K562 (cell line): ENCODE measurements around the gene VIPR2. TPM values are rescaled to one million over a fixed set of nuclear protein-coding genes. Genes with fewer than 3 reads are reported as not detected.

Experiments
- ATAC-seq: fragments of 200-7000 bp; cut with Tn5 transposase; 3 replicates; pipeline ENCODE4 v1.9.1; 2020; ENCODE audit warnings: moderate library complexity
- BruUV-seq: library from RNA; stranded (reverse); fragments of 400-500 nt; replicated peaks from 2 replicates; lab custom pipeline; 2021; lab: Mats Ljungman, UMichigan
- CTCF ChIA-PET: fragments of 300-600 bp; formaldehyde crosslinking; extraction: SDS; loops from one replicate; lab custom pipeline; 2021; ENCODE audit warnings: low intra/inter-chr PET ratio; lab: Yijun Ruan, JAX
- POLR2A ChIA-PET: fragments of 300-600, 350-650 bp; sonication (Branson Sonifier 250); formaldehyde crosslinking; extraction: SDS; loops from one replicate; lab custom pipeline; 2021; ENCODE audit warnings: antibody characterized with exemption, inconsistent platforms; lab: Yijun Ruan, JAX
- DNase-seq, 4 experiments: peaks; one replicate each; pipeline versions ENCODE4 v3.0.0 to v3.0.0-alpha.2; 2011 to 2018; ENCODE audit warnings: low spot score in 3 of 4, mixed read lengths in 3 of 4; ENCODE audit errors: extremely low read depth in 1 of 4
- FAIRE-seq: peaks from 2 replicates; lab custom pipeline; 2011; peaks lifted over from hg19 to GRCh38; lab: Jason Lieb, UNC
- H2AFZ ChIP-seq: 2 replicates; pipeline ENCODE4 v1.6.0; 2011; ENCODE audit warnings: low read depth, low read length, control low read depth, inconsistent platforms
- H3K27ac ChIP-seq: fragments of 200-600 bp; 3 replicates; pipeline ENCODE4 v1.8.0; 2011; ENCODE audit warnings: low read depth, mild to moderate bottlenecking, control low read depth, inconsistent platforms, low read length, moderate library complexity, mixed read lengths; ENCODE audit errors: extremely low read depth
- H3K27me3 ChIP-seq, 2 experiments: fragments of 300-600 bp in 1 of 2; 2 replicates in 1 of 2; 3 replicates in 1 of 2; pipeline versions ENCODE4 v1.6.0 to v1.8.0; 2011; ENCODE audit warnings: inconsistent platforms in 2 of 2, low read length in 2 of 2, mild to moderate bottlenecking in 1 of 2, mixed read lengths in 1 of 2, moderate library complexity in 1 of 2; ENCODE audit not compliant: control insufficient read depth in 2 of 2, insufficient read depth in 2 of 2
- H3K36me3 ChIP-seq: fragments of 300-600 bp; 3 replicates; pipeline ENCODE4 v1.8.0; 2011; ENCODE audit warnings: mild to moderate bottlenecking, low read length, inconsistent platforms; ENCODE audit not compliant: control insufficient read depth, insufficient read depth
- H3K4me1 ChIP-seq, 2 experiments: fragments of 200-600 bp in 1 of 2; replicated peaks in 1 of 2; 2 replicates in 1 of 2; 3 replicates in 1 of 2; pipeline versions ENCODE4 v1.5.1 to v1.8.0; 2011; ENCODE audit warnings: inconsistent platforms in 2 of 2, low read length in 2 of 2, mild to moderate bottlenecking in 1 of 2, mixed read lengths in 1 of 2, moderate library complexity in 1 of 2; ENCODE audit not compliant: control insufficient read depth in 2 of 2, insufficient read depth in 2 of 2
- H3K4me2 ChIP-seq: 2 replicates; pipeline ENCODE4 v1.6.1; 2011; ENCODE audit warnings: low read length, control low read depth, inconsistent platforms, mixed read lengths; ENCODE audit not compliant: insufficient read depth
- H3K4me3 ChIP-seq: fragments of 200-600 bp; sonication (generic), shearing (Covaris generic); 2 replicates; pipeline ENCODE4 v1.5.1; 2016; ENCODE audit warnings: control low read depth, inconsistent platforms
- H3K79me2 ChIP-seq: fragments of 200-600 bp; 3 replicates; pipeline ENCODE4 v1.8.0; 2011; ENCODE audit warnings: low read length, inconsistent platforms; ENCODE audit not compliant: control insufficient read depth, insufficient read depth
- H3K9ac ChIP-seq, 2 experiments: 2 replicates each; pipeline versions ENCODE4 v1.6.0 to v1.6.1; 2011; ENCODE audit warnings: low read depth in 2 of 2, low read length in 2 of 2, control low read depth in 1 of 2, inconsistent platforms in 1 of 2, mild to moderate bottlenecking in 1 of 2, mixed read lengths in 1 of 2; ENCODE audit not compliant: insufficient read depth in 1 of 2
- H3K9me1 ChIP-seq: one replicate; pipeline ENCODE4 v1.6.0; 2011; ENCODE audit warnings: inconsistent platforms, mild to moderate bottlenecking, low read length, moderate library complexity; ENCODE audit not compliant: control insufficient read depth, insufficient read depth
- H3K9me3 ChIP-seq: replicated peaks from 2 replicates; pipeline ENCODE4 v1.5.1; 2011; ENCODE audit warnings: low read depth, low read length, inconsistent platforms; ENCODE audit not compliant: control insufficient read depth, insufficient read depth
- H4K20me1 ChIP-seq: replicated peaks from 2 replicates; pipeline ENCODE4 v1.6.1; 2011; ENCODE audit warnings: low read length, inconsistent platforms, mixed read lengths; ENCODE audit not compliant: control insufficient read depth, insufficient read depth
- CBFA2T3 ChIP-seq: fragments of 450-650 bp; IDR thresholded peaks from 2 replicates; pipeline ENCODE4 v1.6.1; 2017
- CSDE1 ChIP-seq, 2 experiments: fragments of 450-650 bp; IDR thresholded peaks; 2 replicates each; pipeline ENCODE4 v1.6.1; 2016; ENCODE audit warnings: mild to moderate bottlenecking in 1 of 2
- ETV1 ChIP-seq: fragments of 450-650 bp; conservative IDR thresholded peaks from 2 replicates; pipeline ENCODE4 v1.6.1; 2016; ENCODE audit warnings: missing genetic modification characterization, control low read depth, low read depth, missing compliant biosample characterization
- HCFC1 ChIP-seq: IDR thresholded peaks from 2 replicates; pipeline ENCODE4 v1.6.1; 2012; ENCODE audit warnings: low read depth, low read length, improper control_type of control experiment
- HNRNPK ChIP-seq: fragments of 200-400 bp; formaldehyde crosslinking; IDR thresholded peaks from one replicate; pipeline ENCODE4 v1.6.1; 2018; ENCODE audit warnings: mild to moderate bottlenecking, low read depth, low read length; ENCODE audit not compliant: poor library complexity, severe bottlenecking
- NR2F6 ChIP-seq: fragments of 450-650 bp; formaldehyde crosslinking; IDR thresholded peaks from 2 replicates; pipeline ENCODE4 v1.4.0; 2020; ENCODE audit warnings: mild to moderate bottlenecking
- PCBP2 ChIP-seq: fragments of 200-400 bp; formaldehyde crosslinking; IDR thresholded peaks from 2 replicates; pipeline ENCODE4 v1.6.1; 2018; ENCODE audit warnings: low read length, low read depth, mild to moderate bottlenecking, moderate library complexity; ENCODE audit not compliant: poor library complexity, severe bottlenecking
- PHF20 ChIP-seq: fragments of 450-650 bp; IDR thresholded peaks from 2 replicates; pipeline ENCODE4 v1.6.1; 2018; ENCODE audit not compliant: partially characterized antibody
- POLR2AphosphoS2 ChIP-seq: IDR thresholded peaks from 2 replicates; pipeline ENCODE4 v1.6.1; 2012; ENCODE audit warnings: low read length, improper control_type of control experiment
- SIRT6 ChIP-seq: IDR thresholded peaks from one replicate; pipeline ENCODE4 v1.6.1; 2012; ENCODE audit warnings: low read depth, mild to moderate bottlenecking, control low read depth, inconsistent platforms, low read length, moderate library complexity
- ZNF239 ChIP-seq: fragments of 250-450 bp; sonication (Bioruptor Pico); IDR thresholded peaks from 2 replicates; pipeline ENCODE4 v1.4.0; 2020; ENCODE audit warnings: mild to moderate bottlenecking
- ZNF561 ChIP-seq: fragments of 450-650 bp; formaldehyde crosslinking; conservative IDR thresholded peaks from 2 replicates; pipeline ENCODE4 v1.4.0; 2020; ENCODE audit warnings: mild to moderate bottlenecking, moderate library complexity
- WGBS: fragments of 100-300 bp; shearing (Covaris generic); methylation state at CpG from one replicate; pipeline ENCODE4 v1.1.6; 2016; ENCODE audit warnings: low coverage, mixed read lengths; ENCODE audit not compliant: insufficient coverage; ENCODE audit errors: missing lambda C conversion rate; 5-methylcytosine and 5-hydroxymethylcytosine counted together
- in situ Hi-C: fragments of 300-500 bp; cut with MboI; formaldehyde crosslinking; loops from 4 replicates; pipeline ENCODE4 v1.15.0; 2018; ENCODE audit warnings: inconsistent platforms, mixed read lengths
- intact Hi-C: fragments of 100-400 bp; cut with micrococcal nuclease; formaldehyde crosslinking; loops from 2 replicates; pipeline ENCODE4 v1.14.2; 2022
- polyA plus RNA-seq, 8 experiments: library from polyadenylated mRNA; depleted of rRNA in 4 of 8; stranded (reverse) in 5 of 8; unstranded in 3 of 8; fragments of >200 nt; fragmentation: Nextera tagmentation in 2 of 8; fragmentation: Illumina TruSeq in 1 of 8; extraction: Ambion mirVana in 2 of 8; extraction: Trizol in 1 of 8; gene quantifications; 2 replicates each; pipeline versions ENCODE4 v1.2.1 to v1.2.3, GENCODE V29; 2011 to 2014; ENCODE audit warnings: inconsistent platforms in 1 of 8, missing spikeins in 1 of 8
- total RNA-seq, 7 experiments: library from RNA; depleted of rRNA in 6 of 7; stranded (reverse); fragments of >200 nt in 6 of 7; fragmentation: Illumina TruSeq in 2 of 7; extraction: Trizol in 2 of 7; gene quantifications; 2 replicates each; pipeline versions ENCODE4 v1.2.1 to v1.2.3, GENCODE V29; 2011 to 2021; ENCODE audit warnings: low replicate concordance in 1 of 7
- TF ChIP-seq, protein P1 (sequence below): IDR thresholded peaks from 2 replicates; pipeline ENCODE4 v1.6.1; 2011; ENCODE audit warnings: borderline replicate concordance, low read depth, mild to moderate bottlenecking, moderate library complexity, low read length; ENCODE audit not compliant: insufficient read depth, poor library complexity, severe bottlenecking
- TF ChIP-seq, protein P2 (sequence below): sonication (generic); formaldehyde crosslinking; IDR thresholded peaks from 2 replicates; pipeline ENCODE4 v1.4.0; 2020; ENCODE audit warnings: mild to moderate bottlenecking, missing genetic modification reagents
- TF ChIP-seq, protein P3 (sequence below): fragments of 450-650 bp; IDR thresholded peaks from 2 replicates; pipeline ENCODE4 v1.6.1; 2016

Gene VIPR2
- total and polyA plus RNA-seq, 9 of the 15 experiments (the other 6 are each of a cell fraction or from before 2014, with no cell fraction given), result 0.04 TPM; not detected in 8

DNA sequence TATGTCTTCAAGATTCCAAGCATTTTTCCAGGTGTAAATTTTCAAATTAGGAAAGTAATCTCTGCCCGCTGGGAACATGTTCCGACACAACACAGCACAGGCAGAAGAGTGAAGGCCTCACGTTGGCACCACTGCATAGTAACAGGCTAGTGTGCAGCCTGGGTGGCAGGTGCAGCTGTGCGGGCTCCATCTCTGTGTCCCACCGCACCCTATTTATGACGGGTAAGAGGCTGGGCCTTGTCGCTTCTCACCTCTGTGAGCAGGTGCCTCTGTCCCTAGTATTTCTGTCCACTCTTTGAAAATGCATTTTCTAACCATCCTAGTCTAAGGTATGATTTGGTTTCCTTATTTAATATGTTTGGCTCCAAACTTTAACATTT lies 24.1 kb downstream of the VIPR2 start (continued):
- TF ChIP-seq, protein P1, sequence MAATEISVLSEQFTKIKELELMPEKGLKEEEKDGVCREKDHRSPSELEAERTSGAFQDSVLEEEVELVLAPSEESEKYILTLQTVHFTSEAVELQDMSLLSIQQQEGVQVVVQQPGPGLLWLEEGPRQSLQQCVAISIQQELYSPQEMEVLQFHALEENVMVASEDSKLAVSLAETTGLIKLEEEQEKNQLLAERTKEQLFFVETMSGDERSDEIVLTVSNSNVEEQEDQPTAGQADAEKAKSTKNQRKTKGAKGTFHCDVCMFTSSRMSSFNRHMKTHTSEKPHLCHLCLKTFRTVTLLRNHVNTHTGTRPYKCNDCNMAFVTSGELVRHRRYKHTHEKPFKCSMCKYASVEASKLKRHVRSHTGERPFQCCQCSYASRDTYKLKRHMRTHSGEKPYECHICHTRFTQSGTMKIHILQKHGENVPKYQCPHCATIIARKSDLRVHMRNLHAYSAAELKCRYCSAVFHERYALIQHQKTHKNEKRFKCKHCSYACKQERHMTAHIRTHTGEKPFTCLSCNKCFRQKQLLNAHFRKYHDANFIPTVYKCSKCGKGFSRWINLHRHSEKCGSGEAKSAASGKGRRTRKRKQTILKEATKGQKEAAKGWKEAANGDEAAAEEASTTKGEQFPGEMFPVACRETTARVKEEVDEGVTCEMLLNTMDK, result no peak
- TF ChIP-seq PHF20 (no peak), NR2F6 (no peak), ZNF239 (CRISPR knock-in tag) (no peak), ZNF561 (CRISPR knock-in tag) (no peak), ETV1 (tag) (no peak)

DNA sequence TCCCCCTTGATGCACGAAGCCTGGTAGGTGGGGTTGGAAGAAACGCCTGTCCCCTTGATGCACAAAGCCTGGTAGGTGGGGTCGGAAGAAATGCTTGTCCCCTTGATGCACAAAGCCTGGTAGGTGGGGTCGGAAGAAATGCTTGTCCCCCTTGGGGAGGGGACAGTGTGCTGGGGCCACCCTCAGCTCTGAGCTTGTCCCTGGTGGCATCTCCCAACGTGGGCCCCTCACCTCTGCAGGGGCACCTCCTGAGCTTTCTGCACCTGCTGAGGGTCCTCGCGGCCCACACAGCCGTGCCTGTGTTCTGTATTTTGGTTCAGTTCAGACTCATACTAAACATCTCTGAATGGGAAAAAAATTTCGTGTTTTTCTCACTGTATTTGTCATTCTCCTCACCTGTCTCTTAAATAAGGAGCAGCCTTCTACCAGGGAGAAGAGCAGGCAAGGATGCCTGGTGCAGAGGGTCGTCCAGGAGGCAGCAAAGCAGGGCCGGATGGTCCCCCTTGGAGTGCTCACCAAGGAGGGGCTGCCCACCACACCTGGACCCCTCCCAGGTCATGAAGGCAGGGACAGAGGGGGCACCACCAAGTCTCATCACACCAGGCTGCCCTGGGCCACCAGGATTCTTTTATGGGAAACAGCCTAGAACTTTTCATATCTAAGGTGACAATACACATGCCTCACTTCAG lies 24.7 kb downstream of the VIPR2 start:
- Histone ChIP-seq H3K36me3 (no peaks in the 10 kb centered on the region), H3K4me1 (no peaks in the 10 kb centered on the region), H3K9ac (no peak overlapping the region), H3K79me2 (no peaks in the 10 kb centered on the region), H3K9me3 (no peaks in the 10 kb centered on the region), H3K27ac (no peak overlapping the region), H3K27me3 (peaks cover 63 to 73% of the 10 kb centered on the region in 2 experiments), H2AFZ (no peak overlapping the region), H3K9me1 (no peaks in the 10 kb centered on the region), H3K4me2 (no peak overlapping the region), H4K20me1 (peaks cover 12% of the 10 kb centered on the region), H3K4me3 (no peak overlapping the region)
- DNase-seq, result no peak
- in situ Hi-C loops (no loop called here), intact Hi-C loops (no loop called here)
- ChIA-PET CTCF (no interaction called here), POLR2A (interaction anchor here (0.6 to 1.0 kb wide), 3 partner anchors 12 to 544 kb away, joined by 3 to 4 read pairs (median 3); partner anchors contain the start of gene VIPR2)
- ATAC-seq, result no peak
- FAIRE-seq, result no peak
- under 1% methylated on average over 11 of the region's 11 CpGs for WGBS
- no TSS peak for BruUV-seq
- TF ChIP-seq CSDE1 (IDR thresholded peaks at IDR 0.05) (no peak), SIRT6 (no peak), HNRNPK (no peak), CBFA2T3 (no peak), POLR2AphosphoS2 (no peak), PCBP2 (no peak), HCFC1 (no peak)
- TF ChIP-seq, protein P2, sequence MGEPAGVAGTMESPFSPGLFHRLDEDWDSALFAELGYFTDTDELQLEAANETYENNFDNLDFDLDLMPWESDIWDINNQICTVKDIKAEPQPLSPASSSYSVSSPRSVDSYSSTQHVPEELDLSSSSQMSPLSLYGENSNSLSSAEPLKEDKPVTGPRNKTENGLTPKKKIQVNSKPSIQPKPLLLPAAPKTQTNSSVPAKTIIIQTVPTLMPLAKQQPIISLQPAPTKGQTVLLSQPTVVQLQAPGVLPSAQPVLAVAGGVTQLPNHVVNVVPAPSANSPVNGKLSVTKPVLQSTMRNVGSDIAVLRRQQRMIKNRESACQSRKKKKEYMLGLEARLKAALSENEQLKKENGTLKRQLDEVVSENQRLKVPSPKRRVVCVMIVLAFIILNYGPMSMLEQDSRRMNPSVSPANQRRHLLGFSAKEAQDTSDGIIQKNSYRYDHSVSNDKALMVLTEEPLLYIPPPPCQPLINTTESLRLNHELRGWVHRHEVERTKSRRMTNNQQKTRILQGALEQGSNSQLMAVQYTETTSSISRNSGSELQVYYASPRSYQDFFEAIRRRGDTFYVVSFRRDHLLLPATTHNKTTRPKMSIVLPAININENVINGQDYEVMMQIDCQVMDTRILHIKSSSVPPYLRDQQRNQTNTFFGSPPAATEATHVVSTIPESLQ (CRISPR knock-in tag), result no peak
- TF ChIP-seq, protein P3, sequence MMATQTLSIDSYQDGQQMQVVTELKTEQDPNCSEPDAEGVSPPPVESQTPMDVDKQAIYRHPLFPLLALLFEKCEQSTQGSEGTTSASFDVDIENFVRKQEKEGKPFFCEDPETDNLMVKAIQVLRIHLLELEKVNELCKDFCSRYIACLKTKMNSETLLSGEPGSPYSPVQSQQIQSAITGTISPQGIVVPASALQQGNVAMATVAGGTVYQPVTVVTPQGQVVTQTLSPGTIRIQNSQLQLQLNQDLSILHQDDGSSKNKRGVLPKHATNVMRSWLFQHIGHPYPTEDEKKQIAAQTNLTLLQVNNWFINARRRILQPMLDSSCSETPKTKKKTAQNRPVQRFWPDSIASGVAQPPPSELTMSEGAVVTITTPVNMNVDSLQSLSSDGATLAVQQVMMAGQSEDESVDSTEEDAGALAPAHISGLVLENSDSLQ, result no peak
